ENCODE measurements around the gene CEP41.
A peak's percentile ranks its signal among the peaks of the same experiment; 100 is the strongest.

CEP41 gene

DNA sequence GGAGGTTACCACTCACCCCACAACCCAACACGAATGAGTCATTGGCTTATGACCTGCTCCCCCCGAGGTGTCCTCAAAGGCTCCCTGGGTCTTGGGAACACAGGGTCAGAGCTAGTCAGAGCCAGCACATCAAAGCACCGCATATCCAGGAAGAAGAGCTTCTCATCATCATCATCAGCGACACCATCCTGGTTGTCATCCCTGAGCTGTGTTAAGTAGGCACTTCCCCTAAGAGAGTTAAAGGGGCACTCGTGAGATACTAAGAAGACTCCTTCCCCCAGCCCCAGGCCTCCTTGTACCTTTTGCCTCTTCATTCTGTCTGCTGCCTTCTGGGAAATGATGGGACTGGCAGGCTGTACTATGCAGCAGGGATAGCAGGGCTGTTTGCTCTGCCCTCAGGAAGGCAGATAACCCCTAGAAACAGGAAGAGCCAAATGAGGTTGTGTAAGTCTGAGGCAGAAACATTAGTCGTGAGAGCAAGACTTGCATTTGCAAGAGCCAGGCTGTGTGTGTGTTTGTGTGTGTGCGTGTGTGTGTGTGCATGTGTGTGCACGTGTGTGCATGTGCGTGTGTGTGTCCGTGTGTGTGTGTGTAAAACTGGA, 71.6 kb downstream of the CEP41 start:
- Histone ChIP-seq H3K27ac (no peak overlapping the region), H3K9ac (ENCODE audit: insufficient read length) (no peak overlapping the region), H3K4me3 (no peak overlapping the region)

DNA sequence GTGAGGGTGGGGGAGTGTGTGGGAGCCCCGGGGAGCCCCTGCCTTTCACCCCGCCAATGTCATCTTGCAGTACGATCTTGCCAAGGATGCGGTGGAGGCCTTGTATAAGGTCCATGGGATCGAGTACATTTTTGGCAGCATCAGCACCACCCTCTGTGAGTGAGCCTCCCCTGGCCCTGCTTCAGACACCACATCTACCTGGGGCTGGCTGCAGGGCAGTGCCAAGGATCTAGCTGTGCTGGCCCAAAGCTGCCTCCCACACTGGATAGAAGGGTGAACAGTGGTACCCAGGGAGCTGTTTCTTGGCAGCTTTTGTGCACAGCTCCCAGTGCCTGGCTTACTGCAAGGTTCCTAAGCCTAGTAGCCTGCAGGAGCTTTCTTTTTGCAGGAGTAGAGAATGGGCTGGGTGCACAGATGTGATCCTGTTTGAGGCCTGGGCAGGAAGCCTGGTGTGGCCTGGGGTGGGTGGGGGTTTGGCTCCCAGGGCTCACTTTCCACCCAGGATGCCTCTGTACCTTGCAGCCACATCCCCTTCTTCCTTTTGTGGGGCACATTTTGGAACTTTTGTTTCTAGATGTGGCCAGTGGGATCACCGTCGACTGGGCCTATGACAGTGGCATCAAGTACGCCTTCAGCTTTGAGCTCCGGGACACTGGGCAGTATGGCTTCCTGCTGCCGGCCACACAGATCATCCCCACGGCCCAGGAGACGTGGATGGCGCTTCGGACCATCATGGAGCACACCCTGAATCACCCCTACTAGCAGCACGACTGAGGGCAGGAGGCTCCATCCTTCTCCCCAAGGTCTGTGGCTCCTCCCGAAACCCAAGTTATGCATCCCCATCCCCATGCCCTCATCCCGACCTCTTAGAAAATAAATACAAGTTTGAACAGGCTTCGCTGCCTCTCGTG, 72.7 kb downstream of the CEP41 start:
- Histone ChIP-seq H3K36me3 (ENCODE audit: insufficient read depth, low read length) (no peaks in the 10 kb centered on the region), H3K9ac (ENCODE audit: insufficient read length) (no peak overlapping the region), H3K27ac (no peak overlapping the region), H3K4me3 (no peak overlapping the region), H3K9me3 (ENCODE audit: low read depth, low read length) (no peaks in the 10 kb centered on the region)
- TF ChIP-seq EZH2 (IDR thresholded peaks at IDR 0.05) (no peak), POLR2AphosphoS5 (IDR thresholded peaks at IDR 0.05; ENCODE audit: borderline replicate concordance, low read depth, low read length) (no peak), FOXP2 (optimal IDR thresholded peaks at IDR 0.05; ENCODE audit: control extremely low read depth, extremely low read length, insufficient read depth) (no peak)
- no peak for DNase-seq (ENCODE audit: low read depth, low spot score)

More for the DNA sequence above, 71.6 kb downstream of the CEP41 start:
- no peak for DNase-seq (ENCODE audit: low read depth, low spot score)
- TF ChIP-seq FOXP2 (optimal IDR thresholded peaks at IDR 0.05; ENCODE audit: control extremely low read depth, extremely low read length, insufficient read depth): no peak
- no peak for TF ChIP-seq EZH2 (IDR thresholded peaks at IDR 0.05)
- no peak for TF ChIP-seq POLR2AphosphoS5 (IDR thresholded peaks at IDR 0.05; ENCODE audit: borderline replicate concordance, low read depth, low read length)
- H3K9me3 ChIP-seq (ENCODE audit: low read depth, low read length): no peaks in the 10 kb centered on the region
- no peaks in the 10 kb centered on the region for H3K36me3 ChIP-seq (ENCODE audit: insufficient read depth, low read length)

GRCh38 chr7:130367088-130367755, 73.6 kb downstream of the CEP41 start:
- Histone ChIP-seq H3K4me3 (no peak overlapping the region), H3K36me3 (ENCODE audit: insufficient read depth, low read length) (no peaks in the 10 kb centered on the region), H3K9me3 (ENCODE audit: low read depth, low read length) (no peaks in the 10 kb centered on the region), H3K27ac (no peak overlapping the region), H3K9ac (ENCODE audit: insufficient read length) (no peak overlapping the region)
- no peak for DNase-seq (ENCODE audit: low read depth, low spot score)
- TF ChIP-seq EZH2 (IDR thresholded peaks at IDR 0.05) (no peak), POLR2AphosphoS5 (IDR thresholded peaks at IDR 0.05; ENCODE audit: borderline replicate concordance, low read depth, low read length) (no peak), FOXP2 (optimal IDR thresholded peaks at IDR 0.05; ENCODE audit: control extremely low read depth, extremely low read length, insufficient read depth) (no peak)

- no peak for DNase-seq (ENCODE audit: low read depth, low spot score)
- no peak overlapping the region for H3K9ac ChIP-seq (ENCODE audit: insufficient read length)
- no peak overlapping the region for H3K4me3 ChIP-seq
- no peaks in the 10 kb centered on the region for H3K9me3 ChIP-seq (ENCODE audit: low read depth, low read length)
- no peaks in the 10 kb centered on the region for H3K36me3 ChIP-seq (ENCODE audit: insufficient read depth, low read length)
- TF ChIP-seq POLR2AphosphoS5 (IDR thresholded peaks at IDR 0.05; ENCODE audit: borderline replicate concordance, low read depth, low read length): no peak
- no peak for TF ChIP-seq EZH2 (IDR thresholded peaks at IDR 0.05)
- no peak for TF ChIP-seq FOXP2 (optimal IDR thresholded peaks at IDR 0.05; ENCODE audit: control extremely low read depth, extremely low read length, insufficient read depth)
- no peak overlapping the region for H3K27ac ChIP-seq
These were observed 74.3 kb downstream of the CEP41 start for GRCh38 chr7:130366564-130366963.

DNA sequence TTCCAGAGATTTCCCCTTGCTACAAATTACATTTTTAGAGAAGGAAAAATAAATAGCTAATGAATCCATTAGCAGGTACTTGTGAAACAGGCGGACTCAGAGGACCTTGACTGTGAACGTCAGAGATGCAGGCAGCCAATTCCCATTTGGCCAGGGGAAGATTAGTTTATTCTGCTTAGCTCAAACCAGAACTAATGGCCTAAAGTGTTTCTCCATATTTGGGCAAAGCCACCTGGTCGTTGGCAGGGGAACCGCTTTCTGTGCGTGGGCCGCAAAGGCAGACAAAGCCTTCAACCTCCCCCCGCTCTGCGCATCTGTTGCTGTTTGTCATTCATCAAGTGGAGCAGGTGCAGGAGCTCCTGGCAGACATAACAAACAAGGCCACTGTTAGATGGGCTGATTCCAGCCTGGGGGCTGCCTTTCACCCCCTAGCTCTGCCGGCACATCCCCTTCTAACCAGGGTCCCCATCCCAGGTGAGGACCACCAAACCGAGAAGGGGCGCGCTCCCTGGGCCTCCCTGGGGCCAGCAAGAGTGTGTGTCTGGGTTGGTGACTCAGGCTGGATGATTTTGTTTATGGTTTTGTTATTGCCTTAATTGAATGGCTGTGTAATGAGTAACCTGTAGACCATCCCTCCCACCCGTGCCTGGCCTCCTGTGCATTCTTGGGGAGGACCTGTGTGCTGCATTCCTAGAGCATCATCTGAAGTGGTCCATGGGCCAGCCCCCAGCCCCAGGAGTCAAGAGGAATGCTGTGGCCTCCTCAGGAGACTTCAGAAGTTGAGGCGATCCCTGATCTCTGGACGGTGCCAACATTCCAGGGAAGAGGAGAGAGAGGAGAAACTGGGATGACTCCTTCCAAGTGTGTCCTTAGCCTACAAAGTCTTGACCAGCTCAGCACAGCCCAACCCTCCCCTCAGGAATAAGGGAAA, 75.0 kb downstream of the CEP41 start:
- Histone ChIP-seq H3K9me3 (ENCODE audit: low read depth, low read length) (0 out of 2 replicates have a peak, but pooled peaks cover 1% of the 10 kb centered on the region), H3K4me3 (peak overlapping the region; percentile 39), H3K27ac (peak overlapping the region; percentile 81; the same call in 1 of the 2 replicates), H3K9ac (ENCODE audit: insufficient read length) (peak overlapping the region; percentile 26), H3K36me3 (ENCODE audit: insufficient read depth, low read length) (no peaks in the 10 kb centered on the region)
- TF ChIP-seq EZH2 (IDR thresholded peaks at IDR 0.05) (no peak), POLR2AphosphoS5 (IDR thresholded peaks at IDR 0.05; ENCODE audit: borderline replicate concordance, low read depth, low read length) (0 out of 2 replicates have a peak, but pooled peaks have one; percentile 3), FOXP2 (optimal IDR thresholded peaks at IDR 0.05; ENCODE audit: control extremely low read depth, extremely low read length, insufficient read depth) (no peak)
- DNase-seq (ENCODE audit: low read depth, low spot score): no peak

GRCh38 chr7:130365088-130365487, 75.7 kb downstream of the CEP41 start:
- Histone ChIP-seq H3K36me3 (ENCODE audit: insufficient read depth, low read length) (no peaks in the 10 kb centered on the region), H3K9ac (ENCODE audit: insufficient read length) (peak overlapping the region; percentile 26), H3K9me3 (ENCODE audit: low read depth, low read length) (0 out of 2 replicates have a peak, but pooled peaks cover 2% of the 10 kb centered on the region), H3K27ac (peak overlapping the region; percentile 81), H3K4me3 (peak overlapping the region; percentile 39)
- TF ChIP-seq POLR2AphosphoS5 (IDR thresholded peaks at IDR 0.05; ENCODE audit: borderline replicate concordance, low read depth, low read length) (peak; percentile 32; the same call in 1 of the 2 replicates), EZH2 (IDR thresholded peaks at IDR 0.05) (no peak), FOXP2 (optimal IDR thresholded peaks at IDR 0.05; ENCODE audit: control extremely low read depth, extremely low read length, insufficient read depth) (peak; percentile 45)
- peak; percentile 81 for DNase-seq (ENCODE audit: low read depth, low spot score)

DNA sequence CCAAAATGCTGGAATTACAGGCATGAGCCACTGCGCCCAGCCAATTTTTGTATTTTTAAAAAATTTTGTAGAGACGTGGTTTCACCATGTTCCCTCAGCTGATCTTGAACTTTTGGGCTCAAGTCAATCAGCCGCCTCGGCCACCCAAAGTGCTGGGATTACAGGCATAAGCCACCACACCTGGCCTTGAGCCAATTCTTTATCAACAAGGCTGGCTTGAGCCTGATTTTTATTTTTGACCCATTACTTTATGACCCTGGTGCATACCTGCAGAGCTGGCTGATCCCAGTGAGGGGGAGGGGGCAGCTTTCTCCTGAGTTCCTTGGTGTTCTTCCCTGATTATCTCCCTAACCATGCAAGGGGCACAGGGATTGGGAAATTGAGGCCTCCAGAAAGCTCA, 76.4 kb downstream of the CEP41 start:
- Histone ChIP-seq H3K9ac (ENCODE audit: insufficient read length) (no peak overlapping the region), H3K27ac (no peak overlapping the region), H3K9me3 (ENCODE audit: low read depth, low read length) (0 out of 2 replicates have a peak, but pooled peaks cover 2% of the 10 kb centered on the region), H3K36me3 (ENCODE audit: insufficient read depth, low read length) (no peaks in the 10 kb centered on the region), H3K4me3 (no peak overlapping the region)
- TF ChIP-seq EZH2 (IDR thresholded peaks at IDR 0.05): no peak
- TF ChIP-seq FOXP2 (optimal IDR thresholded peaks at IDR 0.05; ENCODE audit: control extremely low read depth, extremely low read length, insufficient read depth): no peak
- TF ChIP-seq POLR2AphosphoS5 (IDR thresholded peaks at IDR 0.05; ENCODE audit: borderline replicate concordance, low read depth, low read length): no peak
- no peak for DNase-seq (ENCODE audit: low read depth, low spot score)
